GM10847 (cell line): Measurements from ENCODE around the gene ZNF808.
A peak's percentile ranks its signal among the peaks of the same experiment; 100 is the strongest.

Experiments
- POLR2A ChIP-seq: IDR thresholded peaks from 2 replicates; pipeline ENCODE4 v1.6.1; 2011; ENCODE audit not compliant: insufficient read length; ENCODE audit errors: extremely low read depth

Gene ZNF808

GRCh38 chr19:52601025-52601973 lies 73.8 kb downstream of the ZNF808 start:
- TF ChIP-seq POLR2A, result peak; percentile 52

GRCh38 chr19:52602941-52603340 lies 75.5 kb downstream of the ZNF808 start:
- TF ChIP-seq POLR2A, result no peak

DNA sequence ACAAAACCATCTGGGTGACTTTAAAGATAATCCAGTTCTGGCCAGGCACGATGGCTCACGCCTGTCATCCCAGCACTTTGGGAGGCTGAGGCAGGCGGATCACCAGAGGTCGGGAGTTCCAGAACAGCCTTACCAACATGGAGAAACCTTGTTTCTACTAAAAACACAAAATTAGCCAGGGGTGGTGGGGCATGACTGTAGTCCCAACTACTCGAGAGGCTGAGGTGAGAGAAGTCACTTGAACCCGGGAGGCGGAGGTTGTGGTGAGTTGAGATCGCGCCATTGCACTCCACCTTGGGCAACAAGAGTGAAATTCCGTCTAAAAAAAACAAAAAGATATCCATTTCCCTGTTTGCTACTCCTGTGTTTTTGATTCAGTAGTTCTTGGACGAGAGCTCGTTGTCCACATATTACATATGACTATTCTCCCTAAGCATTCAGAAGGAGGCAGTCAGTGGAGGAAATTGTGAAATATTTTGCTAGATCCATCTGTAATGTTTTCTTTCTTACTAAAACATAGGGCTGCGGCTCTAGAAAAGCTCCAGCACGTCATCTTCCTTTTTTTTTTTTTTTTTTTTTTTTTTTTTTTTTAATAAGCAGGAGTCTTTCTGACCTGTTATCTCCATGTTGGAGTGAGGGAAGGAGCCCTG lies 76.2 kb downstream of the ZNF808 start:
- TF ChIP-seq POLR2A, result no peak
